ENCODE measurements around the gene BRD1. TPM values are rescaled to one million over a fixed set of nuclear protein-coding genes. Genes with fewer than 3 reads are reported as not detected.

Gene BRD1
- 10 to 100 TPM; 31.0 to 33.1 (median 31.7) TPM for polyA plus RNA-seq (ENCODE audit: insufficient read length in 3 of 3)

DNA sequence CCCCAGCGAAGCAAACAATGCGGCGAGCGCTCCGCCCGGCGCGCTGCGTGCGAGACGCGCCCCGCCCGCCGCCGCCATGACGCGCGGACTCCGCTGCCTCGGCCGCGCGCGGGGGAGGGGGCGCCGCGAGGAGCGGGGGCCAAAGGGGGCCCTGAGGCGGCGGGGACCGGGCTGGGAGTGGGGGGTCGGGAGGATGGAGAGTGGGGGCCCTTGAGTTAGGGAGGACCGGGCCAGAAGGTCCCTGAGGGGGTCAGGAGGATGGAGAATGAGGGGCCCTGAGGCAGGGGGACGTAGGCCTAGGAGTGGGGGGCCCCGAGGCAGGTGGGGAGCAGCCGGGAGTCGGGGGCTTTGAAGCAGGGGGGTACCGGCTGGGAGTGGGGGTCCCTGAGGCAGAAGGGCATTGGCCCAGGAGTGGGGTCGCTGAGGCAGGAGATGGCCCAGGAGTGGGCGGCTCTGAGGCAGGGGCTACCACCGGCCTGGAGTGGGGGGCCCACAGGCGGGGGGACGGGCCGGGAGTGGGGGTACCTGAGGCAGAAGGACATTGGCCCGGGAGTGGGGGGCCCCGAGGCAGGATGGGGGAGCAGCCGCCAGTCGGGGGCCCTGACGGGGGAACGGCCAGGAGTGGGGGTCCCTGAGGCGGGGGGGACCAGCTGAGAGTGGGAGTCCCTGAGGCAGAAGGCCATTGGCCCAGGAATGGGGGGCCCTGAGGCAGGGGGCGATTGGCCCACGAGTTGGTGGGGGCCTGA is at the start of gene BRD1:
TSS of gene BRD1 (minus strand) at position 21 of the 746 bp plus-strand sequence. CDS start 3,556 bp downstream, outside the sequence.
- peak in 1 of 3 donors; percentile 23 for DNase-seq (ENCODE audit: low read depth in 3 of 3, low spot score in 2 of 3)

DNA sequence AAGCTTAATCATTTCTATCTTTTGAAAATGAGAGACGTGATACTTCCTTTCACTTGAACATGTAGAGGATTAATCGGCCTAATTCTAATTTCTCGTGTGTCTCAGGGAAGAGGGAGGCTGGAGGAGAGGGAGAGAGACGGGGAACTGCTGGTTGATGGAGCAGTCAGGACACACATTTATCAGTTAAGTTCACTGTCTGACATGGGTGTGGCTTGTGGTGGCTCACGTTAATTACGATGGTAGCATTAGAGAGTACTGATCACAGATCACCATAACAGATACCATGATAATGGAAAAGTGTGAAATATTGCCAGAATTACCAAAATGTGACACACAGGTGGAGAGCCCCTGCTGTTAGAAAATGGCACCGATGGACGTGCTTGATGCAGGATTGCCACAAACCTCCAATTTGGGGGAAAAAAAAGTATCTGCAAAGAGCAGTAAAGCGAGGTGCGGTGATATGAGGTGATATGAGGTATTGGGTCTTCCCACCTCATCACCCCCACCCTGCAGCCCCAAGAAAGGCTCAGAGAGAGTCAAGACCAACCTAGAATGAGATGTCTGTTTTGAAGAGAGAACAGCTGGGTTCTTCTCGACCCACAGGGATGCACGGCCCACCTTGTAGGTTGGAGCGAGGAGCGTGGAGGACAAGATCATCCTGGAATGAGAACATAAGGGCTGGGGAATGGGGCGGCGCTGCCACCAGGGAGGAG is 45.7 kb upstream of the BRD1 start:
- DNase-seq (ENCODE audit: low read depth in 3 of 3, low spot score in 2 of 3) = no peak

DNA sequence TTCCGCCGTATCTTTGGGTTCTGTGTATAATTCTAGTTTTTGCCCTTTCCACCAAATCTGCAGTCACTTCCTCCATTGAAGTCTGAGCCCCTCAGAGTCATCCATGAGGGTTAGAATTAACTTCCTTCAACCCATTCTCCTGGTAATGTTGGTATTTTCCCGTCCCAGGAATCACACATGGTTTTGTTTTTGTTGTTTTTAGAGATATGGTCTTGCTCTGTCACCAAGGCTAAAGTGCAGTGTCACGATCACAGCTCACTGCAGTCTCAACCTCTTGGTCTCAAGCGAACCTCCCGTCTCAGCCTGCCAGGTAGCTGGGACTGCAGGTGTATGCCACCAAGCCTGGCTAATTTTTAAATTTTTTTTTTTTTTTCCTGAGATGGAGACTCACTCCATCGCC is 44.7 kb upstream of the BRD1 start:
- no peak for DNase-seq (ENCODE audit: low read depth in 3 of 3, low spot score in 2 of 3)

DNA sequence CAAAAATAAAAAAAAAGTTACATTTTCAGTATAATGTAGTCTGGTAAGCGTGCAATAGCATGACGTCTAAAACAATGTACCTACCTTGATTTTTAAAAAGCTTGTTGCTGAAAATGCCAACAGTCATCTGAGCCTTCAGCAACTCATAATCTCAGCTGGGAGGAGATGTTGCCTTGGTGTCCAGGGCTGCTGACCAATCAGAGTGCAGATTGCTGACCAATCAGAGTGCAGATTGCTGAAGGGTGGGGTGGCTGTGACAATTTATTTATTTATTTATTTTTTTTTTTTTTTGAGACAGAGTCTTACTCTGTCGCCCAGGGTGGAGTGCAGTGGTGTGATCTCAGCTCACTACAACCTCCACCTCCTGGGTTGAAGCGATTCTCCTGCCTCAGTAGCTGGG is 43.8 kb upstream of the BRD1 start:
- no peak for DNase-seq (ENCODE audit: low read depth in 3 of 3, low spot score in 2 of 3)

DNA sequence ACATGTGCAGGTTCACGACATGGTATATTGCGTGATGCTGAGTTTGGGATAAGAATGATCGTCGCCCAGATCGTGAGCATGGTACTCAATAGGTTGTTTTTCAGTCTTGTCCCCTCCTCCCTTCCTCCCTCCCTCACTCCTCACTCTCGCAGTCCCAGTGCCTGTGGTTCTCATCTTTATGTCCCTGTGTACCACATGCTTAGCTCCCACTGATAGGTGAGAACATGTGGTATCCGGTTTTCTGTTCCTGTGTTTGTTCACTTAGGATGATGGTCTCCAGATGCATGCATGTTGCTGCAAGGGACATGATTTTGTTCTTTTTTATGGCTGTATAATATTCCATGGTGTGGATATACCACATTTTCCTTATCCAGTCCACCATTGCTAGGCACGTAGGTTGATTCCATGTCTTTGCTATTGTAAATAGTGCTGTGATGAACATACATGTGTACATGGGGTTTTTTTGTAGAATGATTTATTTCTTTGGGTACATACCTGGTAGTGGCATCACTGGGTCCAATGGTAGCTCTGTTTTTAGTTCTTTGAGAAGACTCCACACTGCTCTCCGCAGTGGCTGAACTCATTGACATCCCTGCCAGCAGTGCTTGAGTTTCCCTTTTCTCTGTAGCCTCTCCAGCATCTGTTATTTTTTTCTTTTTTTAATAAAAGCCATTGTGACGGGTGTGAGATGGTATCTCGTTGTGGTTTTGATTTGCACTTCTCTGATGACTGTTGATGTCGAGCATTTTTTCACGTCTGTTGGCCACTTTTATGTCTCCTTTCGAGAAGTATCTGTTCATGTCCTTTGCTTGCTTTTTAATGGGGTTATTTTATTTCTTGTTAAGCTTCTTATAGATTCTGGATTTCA is 42.4 kb upstream of the BRD1 start:
- no peak for DNase-seq (ENCODE audit: low read depth in 3 of 3, low spot score in 2 of 3)

DNA sequence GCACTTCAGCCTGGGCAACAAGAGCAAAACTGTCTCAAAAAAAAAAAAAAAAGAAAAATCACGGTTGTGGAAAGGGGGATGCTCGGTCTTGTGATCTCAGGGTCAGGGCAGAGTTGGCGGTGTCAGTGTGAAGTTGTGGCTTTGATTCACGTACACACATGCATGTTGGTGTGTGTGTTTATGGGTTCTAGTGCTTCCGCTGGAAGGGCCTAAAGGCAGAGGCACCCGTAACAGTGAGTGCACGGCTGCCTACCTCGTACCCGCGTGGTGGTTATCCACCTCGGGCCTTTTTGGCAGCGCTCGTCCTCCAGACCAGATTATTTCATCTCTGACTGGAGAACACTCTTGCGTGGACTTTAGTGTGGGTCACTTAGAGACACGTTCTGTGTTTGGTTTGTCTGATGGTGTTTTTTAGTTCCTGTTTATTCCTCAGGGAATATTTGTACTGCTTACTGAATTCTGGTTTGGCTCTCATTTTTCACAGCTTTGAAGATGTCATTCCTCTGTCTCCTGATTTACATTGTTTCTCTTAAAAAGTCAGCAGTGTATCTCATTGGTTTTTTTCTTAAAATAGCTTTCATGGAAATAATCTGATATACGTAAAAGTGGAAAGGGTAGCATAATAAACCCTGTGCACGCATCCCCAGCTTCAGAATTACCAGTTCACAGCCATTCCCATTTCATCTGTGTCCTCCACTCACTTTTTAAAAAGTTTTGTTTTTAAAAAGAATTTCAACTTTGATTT is 41.6 kb upstream of the BRD1 start:
- DNase-seq (ENCODE audit: low read depth in 3 of 3, low spot score in 2 of 3) = no peak

DNA sequence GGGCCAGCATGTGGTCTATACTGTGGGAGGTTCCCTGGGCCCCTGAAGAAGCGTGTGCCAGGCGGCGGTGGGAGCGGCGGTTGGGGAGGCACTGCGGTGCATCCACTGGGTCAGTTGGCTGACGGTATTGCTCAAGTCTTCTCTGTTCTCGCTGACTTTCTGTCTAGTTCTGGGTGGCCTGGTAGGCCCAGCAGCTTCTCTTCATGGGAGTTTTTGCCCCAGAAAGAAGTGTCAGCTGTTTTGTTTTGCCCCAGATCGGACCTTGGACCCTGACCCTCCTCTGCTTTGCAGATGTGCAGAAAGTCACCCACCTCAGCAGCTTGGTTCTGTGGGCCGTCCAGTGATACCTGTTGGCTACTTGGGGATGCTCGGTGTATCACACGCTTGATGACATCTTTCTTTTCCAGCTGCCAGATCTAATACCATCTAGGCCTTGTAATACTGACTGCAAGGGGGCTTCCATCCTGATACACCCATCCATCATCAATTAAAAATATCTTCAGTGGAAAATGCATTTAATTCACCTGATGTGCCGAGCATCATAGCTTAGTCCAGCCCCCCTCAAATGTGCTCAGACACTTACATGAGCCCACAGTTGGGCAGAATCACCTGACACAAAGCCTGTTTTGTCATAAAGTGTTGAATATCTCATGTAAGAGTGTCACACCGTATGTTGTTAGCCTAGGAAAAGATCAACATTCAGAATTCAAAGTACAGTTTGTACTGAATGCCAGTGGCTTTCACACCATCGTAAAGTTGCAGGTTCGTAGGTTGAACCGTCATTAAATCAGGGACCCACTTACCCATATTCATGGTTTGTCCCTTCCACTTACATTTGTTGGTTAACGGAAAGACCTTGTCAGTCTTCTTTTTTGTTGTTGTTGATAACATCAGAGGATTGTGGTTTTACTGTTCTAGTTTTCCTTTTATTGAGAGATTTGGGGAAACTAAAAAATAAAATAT is 39.9 kb upstream of the BRD1 start:
- DNase-seq (ENCODE audit: low read depth in 3 of 3, low spot score in 2 of 3) = no peak

DNA sequence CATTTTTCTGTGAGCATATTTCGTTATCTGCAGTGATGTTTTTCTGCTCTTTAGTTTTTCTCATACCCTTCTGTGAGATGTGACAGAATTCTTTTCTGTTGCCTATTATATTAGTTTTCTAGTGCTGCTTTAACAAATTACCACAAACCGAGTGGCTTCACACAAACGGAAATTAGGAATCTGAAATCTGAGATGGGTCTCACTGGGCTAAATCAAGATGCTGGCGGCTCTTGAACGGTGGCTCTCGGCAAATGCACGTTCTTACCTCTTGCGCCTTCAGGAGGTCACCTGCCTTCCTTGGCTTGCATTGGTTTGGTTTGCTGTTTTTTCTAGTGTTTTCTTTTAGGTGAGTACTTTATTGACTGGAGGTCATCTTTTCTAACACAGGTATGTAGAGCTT is 39.0 kb upstream of the BRD1 start:
- no peak for DNase-seq (ENCODE audit: low read depth in 3 of 3, low spot score in 2 of 3)

DNA sequence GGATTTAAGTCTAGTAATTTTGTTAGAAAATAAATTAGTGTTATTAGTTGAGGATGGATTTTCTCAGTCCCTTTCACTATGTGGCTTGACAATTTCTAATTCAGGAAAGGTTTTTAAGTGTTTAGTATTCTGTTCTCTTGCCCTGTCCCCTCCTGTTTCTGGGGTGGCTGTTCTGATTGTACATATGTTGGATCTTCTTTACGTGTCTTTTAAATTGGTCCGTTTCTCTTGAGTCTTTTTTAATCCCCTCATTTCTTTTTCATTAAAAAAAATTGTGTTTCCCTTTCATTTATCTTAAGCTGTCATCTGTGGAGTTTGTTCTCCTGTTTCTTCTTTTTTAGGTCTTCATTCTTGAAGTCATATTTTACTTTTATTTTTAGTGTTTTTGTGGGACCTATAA is 38.5 kb upstream of the BRD1 start:
- DNase-seq (ENCODE audit: low read depth in 3 of 3, low spot score in 2 of 3) = no peak

DNA sequence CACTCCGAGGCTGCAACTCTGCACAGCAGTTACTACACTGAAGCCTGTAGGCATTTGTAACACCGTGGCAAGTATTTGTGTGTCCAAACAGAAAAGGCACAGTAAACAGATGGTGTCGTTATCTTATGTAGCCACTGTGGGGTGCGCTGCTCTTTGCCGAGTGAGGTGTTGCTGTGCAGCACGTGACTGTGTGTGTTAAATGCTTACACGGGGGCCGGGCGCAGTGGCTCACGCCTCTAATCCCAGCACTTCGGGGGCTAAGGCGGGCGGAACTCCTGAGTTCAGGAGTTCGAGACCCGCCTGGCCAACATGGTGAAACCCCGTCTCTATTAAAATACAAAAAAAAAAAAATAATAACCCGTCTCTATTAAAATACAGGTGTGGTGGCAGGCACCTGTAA is 37.5 kb upstream of the BRD1 start:
- no peak for DNase-seq (ENCODE audit: low read depth in 3 of 3, low spot score in 2 of 3)

DNA sequence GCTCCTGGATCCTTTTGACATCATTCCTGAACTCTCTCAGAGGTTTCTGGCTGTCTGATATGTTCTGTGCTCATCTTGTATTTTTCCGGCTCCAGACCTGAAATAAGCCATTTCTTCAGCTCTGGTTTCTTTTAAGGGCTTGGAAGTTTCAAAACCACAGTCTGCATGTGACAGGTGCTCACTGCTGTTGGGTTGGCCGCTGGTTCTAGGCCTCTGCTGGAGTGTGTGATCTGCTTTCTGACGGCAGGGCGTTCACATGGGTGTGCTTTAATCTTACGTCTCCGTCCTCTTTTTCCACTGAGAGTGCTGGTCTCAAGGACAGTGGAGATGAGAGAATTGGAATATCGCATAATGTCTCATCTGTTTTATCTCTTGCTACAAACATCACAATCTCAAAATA is 36.3 kb upstream of the BRD1 start:
- no peak for DNase-seq (ENCODE audit: low read depth in 3 of 3, low spot score in 2 of 3)

DNA sequence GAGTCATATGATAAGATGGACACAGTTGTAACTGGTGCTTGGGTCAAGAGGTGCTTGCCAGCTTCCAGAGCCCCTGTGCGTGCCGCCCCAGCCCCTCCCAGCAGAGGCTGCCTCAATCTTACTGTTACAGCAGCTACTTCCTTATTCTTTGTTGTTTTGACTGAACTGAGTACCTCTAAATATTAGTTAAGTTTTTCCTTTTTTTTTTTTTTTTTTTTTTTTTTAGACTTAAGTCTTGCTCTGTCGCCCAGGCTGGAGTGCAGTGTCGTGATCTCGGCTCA is 34.8 kb upstream of the BRD1 start:
- DNase-seq (ENCODE audit: low read depth in 3 of 3, low spot score in 2 of 3) = no peak

DNA sequence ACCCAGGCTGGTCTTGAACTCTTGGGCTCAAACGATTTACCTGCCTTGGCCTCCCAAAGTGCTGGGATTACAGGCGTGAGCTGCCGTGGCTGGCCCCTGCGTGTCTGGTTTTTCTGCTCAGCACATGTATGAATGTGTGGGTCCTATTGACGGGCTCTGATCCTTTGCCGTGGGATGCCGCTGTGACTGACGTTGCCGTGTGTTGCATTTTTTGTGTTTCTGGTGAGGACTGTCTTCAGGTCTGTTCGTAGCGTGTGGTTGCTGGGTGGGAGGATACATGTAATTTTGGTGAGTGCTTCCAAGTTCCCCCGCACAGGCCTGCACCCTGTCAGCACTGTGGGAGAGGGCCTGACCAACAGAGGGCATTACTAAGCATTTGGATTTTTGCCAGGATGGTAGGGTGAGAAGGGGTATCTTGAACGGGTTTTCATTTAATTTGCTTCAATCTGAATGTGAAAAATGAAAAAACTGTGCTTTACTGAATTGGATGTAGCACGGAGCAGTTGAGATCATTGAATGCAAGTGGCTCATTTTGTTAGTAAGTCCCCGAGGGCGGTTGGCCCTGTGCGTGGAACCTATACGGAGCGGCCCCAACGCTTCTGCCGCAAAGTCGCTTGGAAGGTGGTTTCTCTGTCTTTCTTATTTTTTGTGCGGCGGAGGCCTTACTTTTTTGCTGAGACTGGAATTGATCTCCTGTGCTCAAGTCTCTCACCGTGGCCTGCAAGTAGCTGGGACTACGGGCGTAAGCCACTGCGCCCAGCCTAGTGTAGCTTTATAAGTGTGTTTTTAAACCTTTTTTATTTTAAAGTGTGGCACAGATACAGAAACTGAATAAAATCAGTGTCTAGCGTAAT is 34.2 kb upstream of the BRD1 start:
- DNase-seq (ENCODE audit: low read depth in 3 of 3, low spot score in 2 of 3) = no peak

DNA sequence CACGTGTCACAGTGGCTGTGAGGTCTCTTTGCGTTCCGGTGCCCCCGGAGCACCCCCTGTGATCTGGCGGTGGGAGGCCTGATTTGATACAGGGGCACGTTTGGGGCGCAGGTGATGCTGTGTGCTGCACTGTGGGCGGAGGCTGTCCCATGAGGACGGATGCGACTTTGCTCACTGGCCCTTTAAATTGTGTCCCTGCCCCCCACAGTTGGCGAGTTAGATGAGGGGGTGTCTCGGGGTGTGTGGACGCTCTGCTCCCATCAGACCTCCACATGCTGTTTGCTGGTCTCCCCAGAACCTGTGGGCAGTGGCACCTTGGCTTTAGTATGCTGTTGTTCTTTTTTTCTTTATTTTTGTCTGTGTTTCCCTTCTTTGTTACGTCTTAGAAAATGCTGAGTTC is 31.2 kb upstream of the BRD1 start:
- no peak for DNase-seq (ENCODE audit: low read depth in 3 of 3, low spot score in 2 of 3)

DNA sequence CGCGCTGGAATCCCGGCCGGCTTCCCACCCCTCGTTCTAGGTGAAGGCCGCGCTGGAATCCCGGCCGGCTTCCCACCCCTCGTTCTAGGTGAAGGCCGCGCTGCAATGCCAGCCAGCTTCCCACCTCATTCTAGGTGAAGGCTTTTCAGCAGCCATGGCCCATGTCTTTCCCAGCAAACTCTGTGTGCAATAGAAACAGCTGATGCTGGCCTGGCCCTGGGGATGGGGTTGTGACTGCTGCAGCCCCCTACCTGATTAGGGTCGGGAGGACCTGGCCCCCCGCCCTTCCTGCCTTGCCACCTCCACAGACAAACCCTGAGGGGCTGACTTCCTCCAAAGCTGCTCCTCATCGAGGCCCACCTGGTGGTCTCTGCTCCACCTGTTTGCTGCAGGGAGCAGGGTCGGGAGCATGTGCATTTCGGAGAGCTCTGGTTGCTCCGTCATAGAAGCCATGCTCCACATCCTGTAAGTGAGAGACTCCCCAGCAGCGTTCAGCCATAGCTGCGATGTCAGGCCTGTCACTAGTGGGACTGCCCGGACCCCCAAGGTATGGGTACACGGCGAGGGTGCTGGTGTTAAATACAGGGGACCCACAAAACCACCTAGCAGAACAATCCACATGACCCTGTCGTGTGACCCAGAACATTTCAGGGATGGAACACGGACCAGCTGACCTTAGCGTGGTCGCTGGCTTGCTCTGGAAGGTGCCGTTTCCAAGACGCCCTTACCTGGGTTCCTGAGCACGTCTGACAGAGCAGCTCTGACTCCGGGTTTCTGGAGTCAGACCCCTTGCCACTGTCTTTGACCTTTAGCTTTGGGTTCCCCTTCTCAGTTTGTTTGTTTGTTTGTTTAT is 29.3 kb upstream of the BRD1 start:
- no peak for DNase-seq (ENCODE audit: low read depth in 3 of 3, low spot score in 2 of 3)

DNA sequence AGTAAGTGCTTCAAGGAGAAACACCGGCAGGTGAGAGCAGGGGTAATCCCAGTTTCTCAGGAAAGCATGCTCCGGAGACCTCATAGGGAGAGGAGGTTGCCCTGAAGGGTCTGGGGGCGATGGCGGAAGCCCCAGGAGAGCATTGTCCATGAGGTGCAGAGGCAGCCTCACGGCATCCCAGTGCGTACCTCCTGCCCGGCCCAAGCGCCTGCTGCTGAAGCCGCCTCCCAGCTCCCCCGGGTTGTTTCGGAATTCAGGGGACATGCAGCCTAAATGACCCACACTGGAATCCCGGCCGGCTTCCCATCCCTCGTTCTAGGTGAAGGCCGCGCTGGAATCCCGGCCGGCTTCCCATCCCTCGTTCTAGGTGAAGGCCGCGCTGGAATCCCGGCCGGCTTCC is 28.7 kb upstream of the BRD1 start:
- no peak for DNase-seq (ENCODE audit: low read depth in 3 of 3, low spot score in 2 of 3)

DNA sequence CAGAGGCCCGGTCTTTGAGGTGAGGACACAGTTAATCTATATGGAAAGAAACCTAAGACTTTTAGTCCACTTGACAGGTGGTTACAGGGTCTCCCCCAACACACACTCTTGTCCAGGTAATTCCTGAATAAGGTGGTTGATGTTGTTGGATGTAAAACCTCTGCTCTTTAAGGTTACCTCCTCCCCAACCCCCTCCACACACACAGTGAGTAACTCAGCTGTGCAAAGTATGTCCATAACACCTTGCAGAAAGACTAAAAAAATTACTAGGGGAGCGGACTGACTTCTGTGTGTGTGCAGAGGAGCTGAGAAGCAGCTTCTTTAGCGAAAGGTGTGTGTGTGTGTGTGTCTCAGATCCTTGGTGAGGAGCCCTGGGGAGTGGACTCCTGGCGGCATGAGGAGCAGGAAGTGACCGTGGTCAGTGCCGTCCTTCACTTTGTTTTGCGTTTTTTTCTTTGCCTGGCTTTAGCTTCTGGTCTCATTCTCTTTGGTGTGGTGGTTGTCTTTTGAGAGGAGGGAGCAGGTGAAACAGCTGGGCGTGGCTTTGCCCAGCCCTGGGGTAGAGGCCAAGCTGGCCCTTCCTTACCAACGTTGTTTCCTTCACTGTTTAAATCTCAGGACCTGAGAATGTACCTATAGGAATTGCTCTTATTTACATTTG is 27.7 kb upstream of the BRD1 start:
- DNase-seq (ENCODE audit: low read depth in 3 of 3, low spot score in 2 of 3) = no peak
